NAMALWA (cell line): ENCODE results near the gene PLEKHA1.
A peak's percentile ranks its signal among the peaks of the same experiment; 100 is the strongest.

ENCODE experiments used
- DNase-seq: peaks from one replicate; pipeline ENCODE4 v3.0.0-alpha.2; 2015; ENCODE audit warnings: low spot score

PLEKHA1 gene

DNA sequence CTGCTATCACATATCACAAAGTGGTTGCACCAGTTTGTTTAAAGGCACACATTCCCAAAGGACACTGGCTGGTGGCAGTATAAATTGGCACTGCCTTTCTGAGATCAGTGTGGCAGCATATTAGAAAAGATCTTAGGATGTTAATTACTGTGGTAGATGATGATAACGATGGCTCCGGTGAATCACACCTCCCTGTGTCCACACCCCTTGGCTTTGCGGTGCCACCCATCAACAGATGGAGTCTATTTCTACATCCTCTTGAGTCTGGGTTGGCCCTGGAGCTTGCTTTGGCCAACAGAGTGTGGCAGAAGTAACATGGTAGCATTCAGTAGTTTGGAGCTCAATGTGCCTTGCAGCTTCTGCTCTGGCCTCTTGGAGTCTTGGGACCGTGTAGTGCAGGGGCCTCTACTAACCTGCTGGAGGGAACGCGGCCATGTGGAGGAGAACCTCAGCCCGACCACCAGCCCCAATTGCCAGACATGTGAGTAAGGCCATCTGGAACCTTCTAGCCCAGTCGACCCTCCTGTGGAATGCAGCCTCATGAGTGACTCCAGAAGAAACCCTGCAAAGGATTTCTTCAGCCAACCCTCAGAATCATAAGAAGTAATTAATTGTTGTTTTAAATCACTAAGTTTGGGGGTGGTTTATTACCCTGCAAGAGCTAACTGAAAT, 27.2 kb upstream of the PLEKHA1 start:
- no peak for DNase-seq

- peak; percentile 72 for DNase-seq
Measured at GRCh38 chr10:122348512-122348911, 26.0 kb upstream of the PLEKHA1 start.

DNA sequence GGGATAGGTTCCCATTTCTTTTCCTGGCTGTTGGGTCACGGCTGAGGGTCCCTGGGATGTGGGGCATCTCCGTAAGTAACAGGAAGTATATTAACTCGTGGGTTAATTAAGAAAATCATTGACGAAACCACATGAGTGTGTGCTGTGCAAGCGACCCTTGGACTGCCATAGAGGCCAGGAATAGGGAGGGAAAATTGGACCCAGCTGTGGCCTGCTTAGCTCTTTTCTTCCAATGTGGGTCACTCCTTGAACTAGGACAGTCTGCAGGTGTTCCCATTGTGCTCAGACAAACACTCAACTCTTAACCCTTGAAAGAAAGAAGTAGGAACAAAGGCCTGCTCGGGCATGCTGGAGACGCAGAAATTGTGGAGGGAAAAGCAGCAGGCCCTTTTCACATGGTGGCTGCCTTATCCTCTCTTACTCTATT, 25.6 kb upstream of the PLEKHA1 start:
- DNase-seq: no peak

DNA sequence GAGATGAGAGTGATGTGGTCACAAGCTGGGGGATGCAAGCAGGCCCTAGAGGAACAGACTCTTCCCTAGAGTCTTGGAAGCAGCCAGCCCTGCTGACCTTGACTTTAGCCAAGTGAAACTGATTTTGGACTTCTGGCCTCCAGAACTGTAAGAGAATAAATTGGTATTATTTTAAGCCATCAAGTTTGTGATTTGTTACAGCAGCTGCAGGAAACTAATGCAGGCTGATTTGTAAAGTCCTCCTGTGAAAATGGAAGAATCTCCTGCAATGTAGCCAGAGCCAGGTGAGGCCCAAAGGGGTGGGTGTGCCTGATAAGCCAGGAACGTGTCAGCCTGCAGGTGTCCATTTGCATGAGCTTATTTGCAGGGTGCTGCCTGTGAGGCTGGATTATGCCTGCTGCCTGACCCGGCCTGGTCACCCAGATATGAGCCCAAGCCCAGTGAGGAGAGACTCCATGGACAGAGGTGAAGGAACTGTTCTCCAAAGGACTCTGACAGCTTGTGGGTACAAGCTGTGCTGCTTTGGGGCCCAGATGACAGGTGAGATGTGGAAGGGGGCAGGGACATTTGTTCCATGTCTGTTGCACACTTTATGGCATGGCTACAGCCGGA, 24.6 kb upstream of the PLEKHA1 start:
- no peak for DNase-seq

DNA sequence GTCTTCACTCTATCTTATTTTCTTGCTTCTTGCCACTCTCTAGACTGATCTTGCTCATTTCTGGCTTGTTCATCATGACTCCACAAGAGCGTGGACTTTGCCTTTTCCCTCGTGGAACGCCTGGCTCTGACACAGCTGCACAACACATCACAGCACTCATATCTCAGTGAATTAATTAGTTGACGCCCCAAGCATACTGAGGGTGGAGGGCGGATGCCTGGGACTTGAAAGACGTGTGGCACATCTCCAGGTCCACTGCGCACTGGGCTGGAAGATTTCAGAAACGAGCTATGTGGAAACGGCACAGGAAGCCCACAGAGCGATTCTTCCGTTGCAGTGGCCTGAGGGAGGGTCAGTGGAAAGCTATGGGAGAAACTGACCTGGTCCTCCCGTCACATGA, 23.6 kb upstream of the PLEKHA1 start:
- no peak for DNase-seq

- DNase-seq: no peak
Measured at GRCh38 chr10:122352817-122353525, 21.5 kb upstream of the PLEKHA1 start.

DNA sequence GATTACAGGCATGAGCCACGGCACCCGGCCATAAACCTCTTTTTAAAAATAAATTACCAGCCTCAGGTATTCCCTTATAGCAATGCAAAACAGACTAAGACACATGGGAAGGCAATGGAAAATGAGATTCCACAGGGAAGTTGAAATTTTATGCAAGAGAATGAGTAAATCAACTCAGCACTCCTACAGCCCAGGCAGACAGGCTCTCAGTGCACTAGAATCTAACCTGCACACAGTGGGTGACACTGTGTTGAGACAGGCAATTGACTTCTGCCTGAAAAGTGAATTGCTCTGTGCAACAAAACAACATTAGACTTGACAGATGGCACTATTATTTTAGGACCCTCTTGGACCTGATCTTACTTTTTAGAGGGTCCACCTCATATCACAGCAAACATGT, 20.1 kb upstream of the PLEKHA1 start:
- no peak for DNase-seq

DNA sequence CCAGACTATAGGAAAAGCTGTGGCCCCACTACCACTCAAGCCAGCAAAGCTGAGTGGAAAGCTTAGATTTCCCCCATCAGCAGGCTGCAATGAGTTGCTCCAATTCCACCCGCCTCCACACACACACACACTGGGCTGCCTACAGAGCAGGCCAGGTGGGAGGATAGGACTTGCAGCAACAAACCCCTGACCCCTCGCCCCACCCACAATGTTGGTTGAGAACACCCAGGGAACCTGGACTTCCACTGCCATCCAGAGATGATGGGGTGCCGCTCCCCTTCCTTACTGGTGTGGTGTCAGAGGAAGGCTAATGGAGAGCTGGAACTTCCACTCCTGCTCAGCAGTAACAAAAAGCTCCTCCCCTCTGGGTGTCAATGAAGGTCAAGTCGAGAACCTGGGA, 16.8 kb upstream of the PLEKHA1 start:
- DNase-seq: no peak

DNA sequence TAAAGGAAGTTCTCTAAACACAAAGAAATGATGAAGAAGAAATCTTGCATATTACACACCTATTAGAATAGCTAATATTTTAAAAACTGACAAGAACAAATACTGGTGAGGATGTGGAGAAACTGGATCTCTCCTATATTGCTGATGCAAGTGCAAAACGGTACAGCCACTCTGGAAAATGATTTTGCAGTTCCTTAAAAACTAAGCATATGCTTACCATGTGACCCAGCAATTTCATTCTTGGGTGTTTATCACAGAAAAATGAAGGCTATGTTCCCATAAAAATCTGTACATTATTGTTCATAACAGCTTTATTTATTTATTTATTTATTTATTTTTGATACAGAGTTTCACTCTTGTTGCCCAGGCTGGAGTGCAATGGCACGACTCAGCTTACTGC, 14.9 kb upstream of the PLEKHA1 start:
- no peak for DNase-seq

GRCh38 chr10:122361046-122361445, 13.5 kb upstream of the PLEKHA1 start:
- DNase-seq: no peak

GRCh38 chr10:122362031-122362592, 12.4 kb upstream of the PLEKHA1 start:
- no peak for DNase-seq

- no peak for DNase-seq
Measured at GRCh38 chr10:122362621-122363020, 11.9 kb upstream of the PLEKHA1 start.

DNA sequence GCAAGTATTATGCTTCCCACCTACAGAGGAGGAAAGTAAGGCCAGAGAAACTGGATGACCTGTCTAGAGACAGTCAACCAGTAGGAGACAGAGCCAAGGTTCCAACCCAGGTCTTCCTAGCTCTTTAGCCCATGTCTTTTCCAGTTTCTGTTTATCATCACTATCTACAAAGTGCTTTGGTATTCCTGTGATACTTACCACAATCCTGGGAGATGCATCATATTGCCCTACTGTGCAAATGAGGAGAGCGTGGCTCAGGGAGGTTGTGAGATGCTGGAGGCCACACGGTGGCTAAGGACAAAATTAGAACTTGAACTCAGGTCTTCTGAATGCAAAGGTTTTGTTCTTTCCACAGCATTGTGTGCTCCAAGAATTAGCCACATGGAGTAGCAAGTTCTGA, 11.2 kb upstream of the PLEKHA1 start:
- DNase-seq: no peak

- DNase-seq: no peak
Measured at GRCh38 chr10:122363722-122364463, 10.6 kb upstream of the PLEKHA1 start.

DNA sequence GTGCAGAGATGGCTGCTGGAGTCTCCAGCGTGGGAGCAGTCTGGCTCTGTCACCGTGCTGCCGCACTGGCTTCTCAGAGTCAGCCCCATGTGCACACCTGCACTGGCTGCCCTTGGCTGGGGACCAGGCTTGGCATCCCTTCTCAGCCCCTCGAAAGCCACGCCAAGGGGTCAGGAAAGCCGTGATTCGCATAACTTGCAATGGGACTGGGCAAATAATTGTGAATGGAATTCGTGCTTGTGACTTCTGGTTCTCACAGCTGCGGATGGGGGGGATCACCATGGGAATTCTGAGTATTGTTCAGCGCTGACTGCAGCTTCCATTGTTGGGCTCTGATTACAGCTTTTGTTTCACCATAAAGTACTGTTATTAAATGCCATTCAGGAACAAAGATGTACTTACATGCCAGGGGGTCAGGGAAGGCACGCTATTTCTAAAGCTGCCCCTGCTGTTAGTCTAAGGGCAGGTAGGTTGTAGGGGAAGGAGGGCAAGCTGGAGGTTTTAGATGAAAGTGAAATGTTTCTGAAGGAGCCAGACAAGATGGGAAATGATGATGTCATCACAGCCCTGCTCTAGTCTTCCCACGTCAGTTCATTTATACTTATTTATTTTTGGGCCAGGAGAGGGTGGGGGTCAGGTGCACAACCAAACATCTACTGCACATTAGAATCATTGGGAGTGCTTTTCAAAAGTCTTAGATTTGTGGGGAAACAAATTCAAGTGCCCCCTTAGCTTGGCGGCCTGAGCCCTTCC, 5.8 kb upstream of the PLEKHA1 start:
- no peak for DNase-seq

GRCh38 chr10:122373108-122373507, 1.4 kb upstream of the PLEKHA1 start:
- no peak for DNase-seq

DNA sequence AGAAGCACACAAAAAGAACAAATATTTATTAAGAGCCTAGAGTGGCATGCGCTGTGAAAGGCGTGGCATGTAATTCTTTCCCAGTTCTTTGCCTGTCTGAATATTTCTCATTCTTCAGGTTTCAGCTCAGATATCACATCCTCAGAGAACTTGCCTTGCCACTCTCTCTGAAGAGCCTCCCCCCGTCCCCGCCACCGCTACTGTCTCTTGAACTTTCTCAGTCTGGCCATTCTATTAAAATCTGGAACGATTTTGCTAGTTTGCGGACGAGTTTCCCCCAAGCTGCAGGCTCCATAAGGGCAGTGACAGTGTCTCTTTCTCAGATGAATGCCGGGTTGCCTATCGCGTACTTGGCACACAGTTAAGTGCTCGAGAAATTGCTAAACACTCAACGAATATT, 787 bp upstream of the PLEKHA1 start:
- no peak for DNase-seq

GRCh38 chr10:122374859-122375678, 561 bp downstream of the PLEKHA1 start:
- peak; percentile 85 for DNase-seq

GRCh38 chr10:122375679-122376160, 1.2 kb downstream of the PLEKHA1 start:
- no peak for DNase-seq

DNA sequence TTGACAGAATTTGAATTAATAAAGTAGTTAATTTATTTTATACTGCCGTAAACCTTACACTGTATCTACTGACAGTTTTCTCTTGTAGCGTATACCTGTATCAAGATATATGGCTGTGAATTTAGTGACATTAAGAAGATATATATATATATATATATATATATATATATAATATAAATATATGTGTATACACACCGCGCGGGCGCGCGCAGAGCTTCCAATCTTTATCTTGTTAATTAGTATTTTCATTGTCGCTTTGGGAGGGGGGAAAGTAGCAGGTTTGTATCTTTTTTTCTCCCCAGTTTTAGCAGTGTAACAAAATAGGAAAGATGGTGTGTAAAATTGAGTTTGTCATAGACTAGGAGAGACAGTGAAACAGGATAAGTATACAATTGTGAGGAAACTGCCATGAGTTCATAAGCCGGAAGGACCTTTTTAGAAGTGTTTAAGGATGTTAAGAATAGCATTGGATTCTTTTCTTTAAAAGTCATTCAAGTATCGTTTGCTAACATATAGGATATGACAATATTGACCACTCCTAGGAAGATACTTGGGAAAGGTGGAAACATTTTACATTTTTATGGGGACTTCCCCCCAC, 2.0 kb downstream of the PLEKHA1 start:
- no peak for DNase-seq
